ENCODE data around the gene JSRP1. TPM values are rescaled to one million over a fixed set of nuclear protein-coding genes. Genes with fewer than 3 reads are reported as not detected.

The JSRP1 gene
- total RNA-seq, 1 experiment from 2014 or later, result 1.6 TPM

- DNase-seq (ENCODE audit: low read depth), result peak; percentile 70
Measured at GRCh38 chr19:2246801-2247361, 9.3 kb downstream of the JSRP1 start.

- DNase-seq (ENCODE audit: low read depth), result no peak
Measured at GRCh38 chr19:2246014-2246620, 10.1 kb downstream of the JSRP1 start.

- no peak for DNase-seq (ENCODE audit: low read depth)
Measured at GRCh38 chr19:2245273-2245672, 10.9 kb downstream of the JSRP1 start.

- DNase-seq (ENCODE audit: low read depth), result no peak
Measured at GRCh38 chr19:2244486-2244885, 11.7 kb downstream of the JSRP1 start.

GRCh38 chr19:2244125-2244411, 12.1 kb downstream of the JSRP1 start:
- no peak for DNase-seq (ENCODE audit: low read depth)

GRCh38 chr19:2243274-2244124, 12.7 kb downstream of the JSRP1 start:
- DNase-seq (ENCODE audit: low read depth), result no peak

- no peak for DNase-seq (ENCODE audit: low read depth)
Measured at GRCh38 chr19:2242816-2243215, 13.4 kb downstream of the JSRP1 start.

- DNase-seq (ENCODE audit: low read depth), result no peak
Measured at GRCh38 chr19:2242092-2242537, 14.1 kb downstream of the JSRP1 start.

GRCh38 chr19:2240881-2241760, 15.1 kb downstream of the JSRP1 start:
- DNase-seq (ENCODE audit: low read depth), result no peak

- DNase-seq (ENCODE audit: low read depth), result no peak
Measured at GRCh38 chr19:2239771-2240770, 16.1 kb downstream of the JSRP1 start.

- no peak for DNase-seq (ENCODE audit: low read depth)
Measured at GRCh38 chr19:2239173-2239572, 17.0 kb downstream of the JSRP1 start.

GRCh38 chr19:2237869-2238153, 18.4 kb downstream of the JSRP1 start:
- no peak for DNase-seq (ENCODE audit: low read depth)

GRCh38 chr19:2237051-2237868, 19.0 kb downstream of the JSRP1 start:
- no peak for DNase-seq (ENCODE audit: low read depth)

- peak; percentile 100 for DNase-seq (ENCODE audit: low read depth)
Measured at GRCh38 chr19:2236314-2237050, 19.7 kb downstream of the JSRP1 start, which contains the start of the genes PLEKHJ1 and SF3A2. Gene PLEKHJ1 (minus strand): TSS chr19:2236329. CDS start chr19:2236248, 81 bp downstream. Gene SF3A2 (plus strand): TSS chr19:2236824. CDS start chr19:2243419, 6,595 bp downstream.

- DNase-seq (ENCODE audit: low read depth), result no peak
Measured at GRCh38 chr19:2236064-2236313, 20.2 kb downstream of the JSRP1 start.

- no peak for DNase-seq (ENCODE audit: low read depth)
Measured at GRCh38 chr19:2235381-2236063, 20.7 kb downstream of the JSRP1 start.

GRCh38 chr19:2234996-2235380, 21.2 kb downstream of the JSRP1 start:
- DNase-seq (ENCODE audit: low read depth), result no peak

- no peak for DNase-seq (ENCODE audit: low read depth)
Measured at GRCh38 chr19:2233601-2234280, 22.5 kb downstream of the JSRP1 start.

Data from Daoy (cell line).